ENCODE results near the gene H1-8.
A peak's percentile ranks its signal among the peaks of the same experiment; 100 is the strongest.

The H1-8 gene

GRCh38 chr3:129549006-129549800 lies 6.2 kb downstream of the H1-8 start:
- no peak overlapping the region for H3K4me3 ChIP-seq (ENCODE audit: control insufficient read depth, low read depth, low read length)
- TF ChIP-seq CTCF (IDR thresholded peaks at IDR 0.05; ENCODE audit: control insufficient read depth, insufficient read depth, low read depth, low read length, missing control alignments): no peak
- DNase-seq (ENCODE audit: low read depth): peak; percentile 5

GRCh38 chr3:129549805-129550204 lies 6.8 kb downstream of the H1-8 start:
- no peak for DNase-seq (ENCODE audit: low read depth)
- no peak overlapping the region for H3K4me3 ChIP-seq (ENCODE audit: control insufficient read depth, low read depth, low read length)
- no peak for TF ChIP-seq CTCF (IDR thresholded peaks at IDR 0.05; ENCODE audit: control insufficient read depth, insufficient read depth, low read depth, low read length, missing control alignments)

DNA sequence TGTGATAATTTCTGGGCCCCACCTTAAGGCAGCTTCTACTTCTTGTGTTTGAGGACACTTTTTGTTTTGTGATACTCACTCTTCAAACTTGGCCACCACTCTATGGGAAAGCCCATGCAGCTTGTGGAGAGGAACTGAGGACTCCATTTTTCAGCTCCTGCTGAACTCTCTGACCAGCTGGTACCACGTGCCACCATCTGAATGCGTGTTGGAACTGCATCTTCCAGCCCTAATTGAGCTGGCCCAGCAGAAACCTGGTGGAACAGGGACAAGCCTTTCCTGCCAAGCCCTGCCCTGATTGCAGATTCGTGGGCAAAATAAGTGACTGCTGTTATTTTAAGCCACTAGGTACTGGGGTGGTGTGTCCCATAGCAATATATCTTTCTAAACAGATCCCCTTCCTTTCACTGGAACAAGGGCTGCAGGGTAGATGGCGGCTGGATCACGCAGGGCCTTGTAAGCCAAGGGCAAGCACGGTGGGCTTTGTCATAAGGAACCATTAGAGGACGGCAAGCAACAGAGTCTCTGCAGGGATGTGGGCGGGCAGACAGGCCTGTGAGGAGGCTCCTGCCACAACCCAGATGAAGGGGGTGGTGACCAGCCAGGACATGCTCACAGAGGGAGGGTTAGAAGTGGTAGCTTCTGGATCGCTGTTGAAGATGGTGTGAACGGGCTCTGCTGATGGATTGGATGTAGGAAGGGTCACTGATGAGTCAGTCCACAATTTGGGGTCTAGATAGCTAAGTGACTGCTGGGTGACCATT lies 9.5 kb downstream of the H1-8 start:
- DNase-seq (ENCODE audit: low read depth): no peak
- no peak for TF ChIP-seq CTCF (IDR thresholded peaks at IDR 0.05; ENCODE audit: control insufficient read depth, insufficient read depth, low read depth, low read length, missing control alignments)

GRCh38 chr3:129553171-129553570 lies 10.2 kb downstream of the H1-8 start:
- H3K4me3 ChIP-seq (ENCODE audit: control insufficient read depth, low read depth, low read length): no peak overlapping the region
- TF ChIP-seq CTCF (IDR thresholded peaks at IDR 0.05; ENCODE audit: control insufficient read depth, insufficient read depth, low read depth, low read length, missing control alignments): no peak
- DNase-seq (ENCODE audit: low read depth): no peak

More for the DNA sequence above, 9.5 kb downstream of the H1-8 start:
- H3K4me3 ChIP-seq (ENCODE audit: control insufficient read depth, low read depth, low read length): no peak overlapping the region

- no peak for TF ChIP-seq CTCF (IDR thresholded peaks at IDR 0.05; ENCODE audit: control insufficient read depth, insufficient read depth, low read depth, low read length, missing control alignments)
- no peak overlapping the region for H3K4me3 ChIP-seq (ENCODE audit: control insufficient read depth, low read depth, low read length)
- DNase-seq (ENCODE audit: low read depth): no peak
These were observed 10.7 kb downstream of the H1-8 start for GRCh38 chr3:129553719-129554118.

DNA sequence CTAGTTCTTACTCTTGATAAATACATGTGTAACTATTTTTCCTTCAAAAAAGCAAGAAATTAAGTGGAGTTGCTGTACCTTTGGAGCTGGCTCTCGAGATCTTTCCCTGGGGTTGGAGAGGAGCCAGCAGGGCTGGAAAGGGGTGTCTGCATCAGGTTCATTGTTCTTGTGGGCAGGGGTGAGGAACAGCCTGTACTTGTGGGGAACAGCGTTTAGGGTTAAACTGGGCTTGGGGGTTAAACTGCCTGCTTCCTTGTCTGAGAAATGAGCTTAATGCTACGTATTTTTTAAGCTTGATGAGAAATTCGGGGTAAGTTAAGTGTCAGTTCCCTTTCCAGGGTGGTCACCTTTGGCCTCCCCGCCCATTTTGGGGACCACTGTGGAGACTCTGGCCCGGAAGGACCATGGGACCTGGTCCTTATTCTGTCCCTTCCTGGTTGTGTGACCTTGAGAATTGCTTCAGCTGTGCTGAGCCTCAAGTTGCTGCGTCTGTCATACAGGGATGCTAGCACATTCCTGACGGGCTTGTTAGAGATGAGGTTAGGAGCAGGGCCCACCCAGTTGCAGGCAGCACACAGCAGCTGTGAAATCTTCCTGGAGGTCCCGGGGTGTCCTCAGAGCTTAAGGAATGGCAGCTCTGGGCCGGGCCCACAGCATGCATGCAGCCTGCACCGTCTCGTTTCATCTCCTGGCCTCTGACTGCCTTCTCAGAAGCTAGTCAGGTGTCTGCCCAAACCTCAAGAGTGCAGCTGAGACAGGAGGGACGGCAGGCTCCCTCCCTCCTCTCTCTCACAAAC lies 11.6 kb downstream of the H1-8 start:
- no peak for DNase-seq (ENCODE audit: low read depth)
- no peak for TF ChIP-seq CTCF (IDR thresholded peaks at IDR 0.05; ENCODE audit: control insufficient read depth, insufficient read depth, low read depth, low read length, missing control alignments)
- H3K4me3 ChIP-seq (ENCODE audit: control insufficient read depth, low read depth, low read length): no peak overlapping the region
